Panc1 (cell line): ENCODE measurements around the gene FBXW8. TPM values are rescaled to one million over a fixed set of nuclear protein-coding genes. Genes with fewer than 3 reads are reported as not detected.

ENCODE experiments used
- ATAC-seq: fragments of 200-7000 bp; cut with Tn5 transposase; 2 replicates; pipeline ENCODE4 v1.9.1; 2020; ENCODE audit warnings: mild to moderate bottlenecking, moderate library complexity
- BruUV-seq: library from RNA; stranded (reverse); fragments of 400-500 nt; replicated peaks from 2 replicates; lab custom pipeline; 2021; lab: Mats Ljungman, UMichigan
- CTCF ChIA-PET: fragments of 300-600 bp; sonication (Branson Sonifier 250); formaldehyde crosslinking; loops from one replicate; lab custom pipeline; 2022; ENCODE audit warnings: antibody characterized with exemption; lab: Charles Lee
- POLR2A ChIA-PET: fragments of 300-600 bp; sonication (Branson Sonifier 250); formaldehyde crosslinking; loops from one replicate; lab custom pipeline; 2022; ENCODE audit warnings: antibody characterized with exemption; lab: Charles Lee
- DNase-seq: peaks from one replicate; pipeline ENCODE4 v3.0.0-alpha.2; 2010; ENCODE audit warnings: low read depth, low spot score
- H3K27ac ChIP-seq: 2 replicates; pipeline ENCODE4 v1.5.1; 2011; ENCODE audit warnings: mild to moderate bottlenecking, low read length, inconsistent platforms
- H3K27me3 ChIP-seq: fragments of 200-500 bp; sonication (Bioruptor generic); 2 replicates; pipeline ENCODE4 v1.6.0; 2014; ENCODE audit warnings: low read length, inconsistent platforms; ENCODE audit not compliant: control insufficient read depth, insufficient read depth
- H3K36me3 ChIP-seq: fragments of 200-500 bp; sonication (Bioruptor generic); 2 replicates; pipeline ENCODE4 v1.5.1; 2014; ENCODE audit warnings: inconsistent platforms, mild to moderate bottlenecking, low read length, moderate library complexity; ENCODE audit not compliant: control insufficient read depth, insufficient read depth
- H3K4me1 ChIP-seq: 2 replicates; pipeline ENCODE4 v1.5.1; 2011; ENCODE audit warnings: inconsistent platforms, mild to moderate bottlenecking, low read length, moderate library complexity; ENCODE audit not compliant: control insufficient read depth, insufficient read depth
- H3K4me3 ChIP-seq, 2 experiments: 2 replicates each; pipeline ENCODE4 v1.5.1; 2011 to 2012; ENCODE audit warnings: low read depth in 2 of 2, low read length in 2 of 2, mild to moderate bottlenecking in 2 of 2, inconsistent platforms in 1 of 2, moderate library complexity in 1 of 2
- H3K9me3 ChIP-seq: fragments of 200-500 bp; sonication (Bioruptor generic); 2 replicates; pipeline ENCODE4 v1.5.1; 2014; ENCODE audit warnings: low read depth, mild to moderate bottlenecking, inconsistent platforms, low read length, moderate library complexity; ENCODE audit not compliant: control insufficient read depth, insufficient read depth
- POLR2AphosphoS5 ChIP-seq: IDR thresholded peaks from 2 replicates; pipeline ENCODE4 v1.6.1; 2012; ENCODE audit warnings: mild to moderate bottlenecking, low read depth, low read length, moderate library complexity
- SIN3A ChIP-seq: IDR thresholded peaks from 2 replicates; pipeline ENCODE4 v1.6.1; 2012; ENCODE audit warnings: low read depth, mild to moderate bottlenecking, low read length, moderate library complexity, borderline replicate concordance; ENCODE audit not compliant: insufficient read depth
- TCF7L2 ChIP-seq: IDR thresholded peaks from 2 replicates; pipeline ENCODE4 v1.6.1; 2011; ENCODE audit warnings: mild to moderate bottlenecking, low read depth, low read length, inconsistent platforms
- in situ Hi-C: cut with HindIII; loops from 2 replicates; pipeline ENCODE4 v1.10.0; 2016; ENCODE audit warnings: low sequenced_read_pairs, low pct_unique_long_range_greater_than_20kb
- intact Hi-C: fragments of 100-400 bp; cut with micrococcal nuclease; formaldehyde crosslinking; loops from one replicate; pipeline ENCODE4 v1.10.0; 2022; ENCODE audit not compliant: unreplicated experiment
- total RNA-seq: library from RNA; stranded (reverse); gene quantifications from one replicate; pipeline ENCODE4 v1.2.1, GENCODE V29; 2021; ENCODE audit not compliant: unreplicated experiment
- TF ChIP-seq, protein P1 (sequence below): fragments of 450-650 bp; IDR thresholded peaks from 2 replicates; pipeline ENCODE4 v1.5.1; 2017; ENCODE audit warnings: mild to moderate bottlenecking
- TF ChIP-seq, protein P2 (sequence below), 2 experiments: IDR thresholded peaks; 2 replicates each; pipeline ENCODE4 v1.6.1; 2011 to 2012; ENCODE audit warnings: low read depth in 2 of 2, control low read depth in 1 of 2, low read length in 1 of 2, mild to moderate bottlenecking in 1 of 2, moderate library complexity in 1 of 2; ENCODE audit not compliant: insufficient read depth in 1 of 2

FBXW8 gene
- total RNA-seq, 1 experiment from 2014 or later, result 18.0 TPM

DNA sequence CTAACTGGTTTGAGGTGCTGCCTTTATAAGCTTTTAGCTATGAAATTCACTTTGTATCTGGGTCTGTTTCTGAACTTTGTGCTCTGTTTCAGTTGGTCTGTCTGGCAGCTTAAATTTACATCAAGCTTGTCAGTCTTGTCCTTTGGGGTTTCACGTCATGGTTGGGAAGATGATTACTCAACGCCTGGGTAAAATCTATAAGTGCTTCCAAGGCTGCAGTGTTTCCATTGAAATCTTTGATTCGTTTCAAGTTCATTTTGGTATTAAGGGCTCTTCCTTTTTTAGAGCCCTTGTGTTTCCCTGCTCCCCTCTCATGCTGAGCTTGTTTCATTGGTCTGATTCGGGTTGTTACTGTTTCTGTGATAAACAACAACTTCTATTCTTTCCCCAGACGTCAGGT, 58.2 kb downstream of the FBXW8 start:
- in situ Hi-C loops, result no loop called here
- Histone ChIP-seq H3K4me1 (no peaks in the 10 kb centered on the region), H3K36me3 (no peaks in the 10 kb centered on the region), H3K4me3 (no peak overlapping the region), H3K27ac (no peak overlapping the region), H3K27me3 (no peaks in the 10 kb centered on the region), H3K9me3 (no peaks in the 10 kb centered on the region)
- intact Hi-C loops, result no loop called here
- DNase-seq (no peak), ATAC-seq (no peak)
- no TSS peak for BruUV-seq
- no peak for TF ChIP-seq TCF7L2
- no peak for TF ChIP-seq SIN3A
- TF ChIP-seq POLR2AphosphoS5, result no peak
- TF ChIP-seq, protein P1, sequence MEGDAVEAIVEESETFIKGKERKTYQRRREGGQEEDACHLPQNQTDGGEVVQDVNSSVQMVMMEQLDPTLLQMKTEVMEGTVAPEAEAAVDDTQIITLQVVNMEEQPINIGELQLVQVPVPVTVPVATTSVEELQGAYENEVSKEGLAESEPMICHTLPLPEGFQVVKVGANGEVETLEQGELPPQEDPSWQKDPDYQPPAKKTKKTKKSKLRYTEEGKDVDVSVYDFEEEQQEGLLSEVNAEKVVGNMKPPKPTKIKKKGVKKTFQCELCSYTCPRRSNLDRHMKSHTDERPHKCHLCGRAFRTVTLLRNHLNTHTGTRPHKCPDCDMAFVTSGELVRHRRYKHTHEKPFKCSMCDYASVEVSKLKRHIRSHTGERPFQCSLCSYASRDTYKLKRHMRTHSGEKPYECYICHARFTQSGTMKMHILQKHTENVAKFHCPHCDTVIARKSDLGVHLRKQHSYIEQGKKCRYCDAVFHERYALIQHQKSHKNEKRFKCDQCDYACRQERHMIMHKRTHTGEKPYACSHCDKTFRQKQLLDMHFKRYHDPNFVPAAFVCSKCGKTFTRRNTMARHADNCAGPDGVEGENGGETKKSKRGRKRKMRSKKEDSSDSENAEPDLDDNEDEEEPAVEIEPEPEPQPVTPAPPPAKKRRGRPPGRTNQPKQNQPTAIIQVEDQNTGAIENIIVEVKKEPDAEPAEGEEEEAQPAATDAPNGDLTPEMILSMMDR, result no peak
- TF ChIP-seq, protein P2, sequence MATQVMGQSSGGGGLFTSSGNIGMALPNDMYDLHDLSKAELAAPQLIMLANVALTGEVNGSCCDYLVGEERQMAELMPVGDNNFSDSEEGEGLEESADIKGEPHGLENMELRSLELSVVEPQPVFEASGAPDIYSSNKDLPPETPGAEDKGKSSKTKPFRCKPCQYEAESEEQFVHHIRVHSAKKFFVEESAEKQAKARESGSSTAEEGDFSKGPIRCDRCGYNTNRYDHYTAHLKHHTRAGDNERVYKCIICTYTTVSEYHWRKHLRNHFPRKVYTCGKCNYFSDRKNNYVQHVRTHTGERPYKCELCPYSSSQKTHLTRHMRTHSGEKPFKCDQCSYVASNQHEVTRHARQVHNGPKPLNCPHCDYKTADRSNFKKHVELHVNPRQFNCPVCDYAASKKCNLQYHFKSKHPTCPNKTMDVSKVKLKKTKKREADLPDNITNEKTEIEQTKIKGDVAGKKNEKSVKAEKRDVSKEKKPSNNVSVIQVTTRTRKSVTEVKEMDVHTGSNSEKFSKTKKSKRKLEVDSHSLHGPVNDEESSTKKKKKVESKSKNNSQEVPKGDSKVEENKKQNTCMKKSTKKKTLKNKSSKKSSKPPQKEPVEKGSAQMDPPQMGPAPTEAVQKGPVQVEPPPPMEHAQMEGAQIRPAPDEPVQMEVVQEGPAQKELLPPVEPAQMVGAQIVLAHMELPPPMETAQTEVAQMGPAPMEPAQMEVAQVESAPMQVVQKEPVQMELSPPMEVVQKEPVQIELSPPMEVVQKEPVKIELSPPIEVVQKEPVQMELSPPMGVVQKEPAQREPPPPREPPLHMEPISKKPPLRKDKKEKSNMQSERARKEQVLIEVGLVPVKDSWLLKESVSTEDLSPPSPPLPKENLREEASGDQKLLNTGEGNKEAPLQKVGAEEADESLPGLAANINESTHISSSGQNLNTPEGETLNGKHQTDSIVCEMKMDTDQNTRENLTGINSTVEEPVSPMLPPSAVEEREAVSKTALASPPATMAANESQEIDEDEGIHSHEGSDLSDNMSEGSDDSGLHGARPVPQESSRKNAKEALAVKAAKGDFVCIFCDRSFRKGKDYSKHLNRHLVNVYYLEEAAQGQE (IDR thresholded peaks at IDR 0.05; ENCODE audit: insufficient read depth in 1 of 2, low read depth in 2 of 2, low read length in 1 of 2), result no peak
- ChIA-PET POLR2A (no interaction called here), CTCF (no interaction called here)

DNA sequence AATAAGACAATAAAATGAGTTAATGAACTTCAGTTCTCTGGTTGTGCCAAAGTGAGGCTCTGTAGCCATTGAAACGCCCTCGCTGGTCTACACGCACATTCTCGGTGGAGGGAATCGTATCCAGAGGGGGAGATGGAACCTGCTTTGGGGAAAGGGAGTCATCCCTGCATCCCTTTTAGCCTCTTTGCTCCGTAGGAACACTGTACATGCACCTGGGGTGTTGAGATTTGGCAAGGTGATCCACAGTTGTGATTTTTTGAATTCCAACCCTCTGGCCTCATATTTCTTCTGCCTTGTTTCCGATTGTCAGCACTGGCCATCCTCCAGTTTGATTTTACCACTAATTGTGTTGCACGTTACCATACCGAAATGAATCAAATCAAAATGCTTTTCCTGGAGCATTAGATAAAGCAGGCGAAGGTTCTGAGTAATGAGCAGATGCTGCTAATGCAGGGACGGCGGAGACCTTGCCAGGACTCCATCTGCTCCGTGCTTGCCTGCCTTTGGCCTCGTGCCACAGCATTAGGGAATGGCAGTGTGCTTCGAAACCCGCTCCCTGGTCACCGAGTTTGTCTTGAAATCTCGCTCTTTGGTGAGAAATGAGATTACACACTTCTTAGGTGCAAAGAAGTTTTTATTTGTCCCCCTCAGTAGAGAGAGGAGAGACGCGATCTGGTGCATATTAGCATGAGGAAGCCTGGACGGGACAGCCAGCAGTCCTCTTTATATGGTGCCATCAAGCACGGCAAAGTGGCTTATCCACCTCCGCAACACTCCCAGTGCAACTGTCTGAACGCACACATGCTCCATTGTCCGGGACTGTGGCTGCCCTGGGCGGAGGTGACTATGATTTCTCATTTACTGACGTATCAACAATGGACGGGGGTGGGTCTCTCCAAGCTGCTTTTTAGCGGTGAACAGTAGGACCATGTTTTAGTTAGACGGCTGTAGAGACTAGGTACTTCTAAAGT, 59.1 kb downstream of the FBXW8 start:
- Histone ChIP-seq H3K27me3 (no peaks in the 10 kb centered on the region), H3K36me3 (no peaks in the 10 kb centered on the region), H3K4me1 (no peaks in the 10 kb centered on the region), H3K9me3 (no peaks in the 10 kb centered on the region), H3K4me3 (no peak overlapping the region), H3K27ac (no peak overlapping the region)
- ChIA-PET POLR2A (no interaction called here), CTCF (no interaction called here)
- TF ChIP-seq, protein P1, result no peak
- TF ChIP-seq TCF7L2, result no peak
- DNase-seq, result no peak
- no peak for ATAC-seq
- BruUV-seq, result no TSS peak
- in situ Hi-C loops (no loop called here), intact Hi-C loops (no loop called here)
